Measurements from ENCODE around the gene TPP1. TPM values are rescaled to one million over a fixed set of nuclear protein-coding genes. Genes with fewer than 3 reads are reported as not detected.

TPP1 gene
- total RNA-seq, 4 donors from 2014 or later: 44.4 to 71.5 (median 54.9) TPM

- peaks cover 28 to 55% (median 44%) of the 10 kb centered on the region in 4 donors for H3K4me1 ChIP-seq
- no peak overlapping the region for H3K27ac ChIP-seq (replicated peaks in 1 of 4)
- intact Hi-C loops (cut with DNase I): no loop called here
- H3K9me3 ChIP-seq: no peaks in the 10 kb centered on the region
- WGBS: 72% methylated on average over 1 of the region's 1 CpG
- no peaks in the 10 kb centered on the region for H3K27me3 ChIP-seq
- peaks cover 0 to 4% (median 0%) of the 10 kb centered on the region in 4 donors for H3K36me3 ChIP-seq
- TF ChIP-seq CTCF (IDR thresholded peaks at IDR 0.05): no peak
- no peak for TF ChIP-seq EP300 (IDR thresholded peaks at IDR 0.05)
- TF ChIP-seq POLR2AphosphoS5 (IDR thresholded peaks at IDR 0.05): no peak
- TF ChIP-seq POLR2A (IDR thresholded peaks at IDR 0.05; ENCODE audit: low read depth): no peak
- DNase-seq (ENCODE audit: extremely low spot score): no peak
- H3K4me3 ChIP-seq: no peak overlapping the region
Observed at GRCh38 chr11:6648501-6648900, 29.3 kb upstream of the TPP1 start.

GRCh38 chr11:6647836-6648235 lies 28.6 kb upstream of the TPP1 start:
- peaks cover 0 to 4% (median 0%) of the 10 kb centered on the region in 4 donors for H3K36me3 ChIP-seq
- no peak for DNase-seq (ENCODE audit: extremely low spot score)
- no peaks in the 10 kb centered on the region for H3K27me3 ChIP-seq
- peak overlapping the region; percentile 68 to 78 (median 74) for H3K27ac ChIP-seq (replicated peaks in 1 of 4)
- intact Hi-C loops (cut with DNase I): no loop called here
- no peak overlapping the region for H3K4me3 ChIP-seq
- peaks cover 28 to 55% (median 42%) of the 10 kb centered on the region in 4 donors for H3K4me1 ChIP-seq
- TF ChIP-seq EP300 (IDR thresholded peaks at IDR 0.05): no peak
- no peak for TF ChIP-seq CTCF (IDR thresholded peaks at IDR 0.05)
- TF ChIP-seq POLR2A (IDR thresholded peaks at IDR 0.05; ENCODE audit: low read depth): no peak
- no peak for TF ChIP-seq POLR2AphosphoS5 (IDR thresholded peaks at IDR 0.05)
- H3K9me3 ChIP-seq: no peaks in the 10 kb centered on the region
- 84% methylated on average over 2 of the region's 2 CpGs for WGBS

- no peaks in the 10 kb centered on the region for H3K9me3 ChIP-seq
- intact Hi-C loops (cut with DNase I): no loop called here
- no peak for DNase-seq (ENCODE audit: extremely low spot score)
- H3K27me3 ChIP-seq: no peaks in the 10 kb centered on the region
- peak overlapping the region in 1 of 4 donors; percentile 3 for H3K4me3 ChIP-seq
- peak overlapping the region; percentile 68 to 78 (median 74) for H3K27ac ChIP-seq (replicated peaks in 1 of 4)
- H3K36me3 ChIP-seq: peaks cover 0 to 4% (median 0%) of the 10 kb centered on the region in 4 donors
- peaks cover 28 to 55% (median 40%) of the 10 kb centered on the region in 4 donors for H3K4me1 ChIP-seq
- TF ChIP-seq POLR2A (IDR thresholded peaks at IDR 0.05; ENCODE audit: low read depth): no peak
- no peak for TF ChIP-seq CTCF (IDR thresholded peaks at IDR 0.05)
- no peak for TF ChIP-seq EP300 (IDR thresholded peaks at IDR 0.05)
- no peak for TF ChIP-seq POLR2AphosphoS5 (IDR thresholded peaks at IDR 0.05)
- 34% methylated on average over 9 of the region's 9 CpGs for WGBS
Observed at GRCh38 chr11:6646918-6647679, 27.9 kb upstream of the TPP1 start.

GRCh38 chr11:6646576-6646917 lies 27.3 kb upstream of the TPP1 start:
- Histone ChIP-seq H3K4me1 (peaks cover 28 to 58% (median 40%) of the 10 kb centered on the region in 4 donors), H3K36me3 (peaks cover 0 to 4% (median under 1%) of the 10 kb centered on the region in 4 donors), H3K27ac (replicated peaks in 1 of 4) (peak overlapping the region; percentile 68 to 78 (median 74)), H3K27me3 (no peaks in the 10 kb centered on the region), H3K9me3 (no peaks in the 10 kb centered on the region), H3K4me3 (peak overlapping the region; percentile 3 to 20 (median 10))
- intact Hi-C loops (cut with DNase I): no loop called here
- DNase-seq (ENCODE audit: extremely low spot score): no peak
- no peak for TF ChIP-seq EP300 (IDR thresholded peaks at IDR 0.05)
- no peak for TF ChIP-seq CTCF (IDR thresholded peaks at IDR 0.05)
- peak in 1 of 2 donors; percentile 39 for TF ChIP-seq POLR2AphosphoS5 (IDR thresholded peaks at IDR 0.05)
- 33% methylated on average over 3 of the region's 3 CpGs for WGBS

Measured in esophagus muscularis mucosa (tissue), 4 donors.